WTC11 (cell line): ENCODE data around the gene ZNF20.

Source experiments
- CBFB ChIP-seq: sonication (generic); formaldehyde crosslinking; IDR thresholded peaks from 2 replicates; pipeline ENCODE4 v1.8.1; 2022; ENCODE audit warnings: mild to moderate bottlenecking, low read depth, missing genetic modification reagents
- ETV6 ChIP-seq: sonication (generic); formaldehyde crosslinking; IDR thresholded peaks from 2 replicates; pipeline ENCODE4 v1.8.1; 2022; ENCODE audit warnings: mild to moderate bottlenecking, missing genetic modification reagents
- FOXP1 ChIP-seq: sonication (generic); formaldehyde crosslinking; IDR thresholded peaks from 2 replicates; pipeline ENCODE4 v1.8.0; 2022; ENCODE audit warnings: missing genetic modification reagents, mild to moderate bottlenecking, moderate library complexity, borderline replicate concordance
- JUN ChIP-seq: sonication (generic); formaldehyde crosslinking; IDR thresholded peaks from 2 replicates; pipeline ENCODE4 v1.8.0; 2023; ENCODE audit warnings: mild to moderate bottlenecking, missing genetic modification reagents
- MYBL2 ChIP-seq: sonication (generic); formaldehyde crosslinking; IDR thresholded peaks from 2 replicates; pipeline ENCODE4 v1.8.1; 2023; ENCODE audit warnings: mild to moderate bottlenecking, moderate library complexity, missing genetic modification reagents
- SP1 ChIP-seq: sonication (generic); formaldehyde crosslinking; conservative IDR thresholded peaks from 2 replicates; pipeline ENCODE4 v1.8.1; 2022; ENCODE audit warnings: missing genetic modification reagents
- ZNF121 ChIP-seq: sonication (generic); formaldehyde crosslinking; IDR thresholded peaks from 2 replicates; pipeline ENCODE4 v1.8.0; 2023; ENCODE audit warnings: missing genetic modification reagents
- TF ChIP-seq, protein P1 (sequence below): fragments of 250-450 bp; sonication (Bioruptor Pico); IDR thresholded peaks from 2 replicates; pipeline ENCODE4 v1.9.0; 2021; ENCODE audit warnings: moderate library complexity, mild to moderate bottlenecking, inconsistent platforms, borderline replicate concordance
- TF ChIP-seq, protein P2 (sequence below): fragments of 200-600 bp; IDR thresholded peaks from 2 replicates; pipeline ENCODE4 v1.8.0; 2022; ENCODE audit warnings: antibody characterized with exemption
- TF ChIP-seq, protein P3 (sequence below): sonication (generic); formaldehyde crosslinking; IDR thresholded peaks from 2 replicates; pipeline ENCODE4 v1.8.0; 2022; ENCODE audit warnings: missing genetic modification reagents
- TF ChIP-seq, protein P4 (sequence below): sonication (generic); formaldehyde crosslinking; IDR thresholded peaks from 2 replicates; pipeline ENCODE4 v1.8.1; 2022; ENCODE audit warnings: low read depth, mild to moderate bottlenecking, moderate library complexity, missing genetic modification reagents, borderline replicate concordance
- TF ChIP-seq, protein P5 (sequence below): sonication (generic); formaldehyde crosslinking; IDR thresholded peaks from 2 replicates; pipeline ENCODE4 v1.8.1; 2022; ENCODE audit warnings: mild to moderate bottlenecking, moderate library complexity, missing genetic modification reagents
- TF ChIP-seq, protein P6 (sequence below): sonication (generic); formaldehyde crosslinking; IDR thresholded peaks from 2 replicates; pipeline ENCODE4 v1.8.1; 2023; ENCODE audit warnings: mild to moderate bottlenecking, missing genetic modification reagents, moderate library complexity
- TF ChIP-seq, protein P7 (sequence below): sonication (generic); formaldehyde crosslinking; IDR thresholded peaks from 2 replicates; pipeline ENCODE4 v1.8.1; 2022; ENCODE audit warnings: low read depth, missing genetic modification reagents, borderline replicate concordance

DNA sequence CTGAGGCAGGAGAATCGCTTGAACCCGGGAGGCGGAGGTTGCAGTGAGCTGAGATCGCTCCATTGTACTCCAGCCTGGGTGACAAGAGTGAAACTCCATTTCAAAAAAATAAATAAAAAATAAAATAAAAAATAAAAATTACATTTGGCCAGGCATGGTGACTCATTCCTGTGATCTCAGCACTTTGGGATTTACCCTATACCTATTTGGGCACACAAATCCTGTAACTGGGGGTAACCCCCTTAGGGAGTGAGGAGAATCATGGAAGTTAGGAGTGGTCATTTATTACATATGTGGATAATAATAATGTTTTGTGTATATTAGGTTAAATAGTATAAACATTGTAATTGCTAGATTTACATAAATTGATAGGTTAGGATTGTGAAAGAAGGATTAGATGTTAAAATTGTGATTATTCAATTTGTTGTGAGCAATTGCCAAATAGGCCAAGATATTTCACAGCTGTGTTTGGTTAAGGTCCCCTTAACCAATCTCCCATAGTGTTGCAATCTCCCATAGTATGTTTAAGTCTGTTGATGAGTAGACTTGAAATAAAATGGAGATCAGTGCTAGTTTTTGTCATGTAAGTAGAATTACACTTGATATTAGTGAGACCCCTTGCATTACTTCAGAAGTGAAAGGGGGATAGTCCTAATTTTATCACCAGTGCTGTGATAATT, 44.9 kb downstream of the ZNF20 start:
- TF ChIP-seq, protein P1, sequence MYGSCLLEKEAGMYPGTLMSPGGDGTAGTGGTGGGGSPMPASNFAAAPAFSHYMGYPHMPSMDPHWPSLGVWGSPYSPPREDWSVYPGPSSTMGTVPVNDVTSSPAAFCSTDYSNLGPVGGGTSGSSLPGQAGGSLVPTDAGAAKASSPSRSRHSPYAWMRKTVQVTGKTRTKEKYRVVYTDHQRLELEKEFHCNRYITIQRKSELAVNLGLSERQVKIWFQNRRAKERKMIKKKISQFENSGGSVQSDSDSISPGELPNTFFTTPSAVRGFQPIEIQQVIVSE, result no peak
- TF ChIP-seq, protein P2, sequence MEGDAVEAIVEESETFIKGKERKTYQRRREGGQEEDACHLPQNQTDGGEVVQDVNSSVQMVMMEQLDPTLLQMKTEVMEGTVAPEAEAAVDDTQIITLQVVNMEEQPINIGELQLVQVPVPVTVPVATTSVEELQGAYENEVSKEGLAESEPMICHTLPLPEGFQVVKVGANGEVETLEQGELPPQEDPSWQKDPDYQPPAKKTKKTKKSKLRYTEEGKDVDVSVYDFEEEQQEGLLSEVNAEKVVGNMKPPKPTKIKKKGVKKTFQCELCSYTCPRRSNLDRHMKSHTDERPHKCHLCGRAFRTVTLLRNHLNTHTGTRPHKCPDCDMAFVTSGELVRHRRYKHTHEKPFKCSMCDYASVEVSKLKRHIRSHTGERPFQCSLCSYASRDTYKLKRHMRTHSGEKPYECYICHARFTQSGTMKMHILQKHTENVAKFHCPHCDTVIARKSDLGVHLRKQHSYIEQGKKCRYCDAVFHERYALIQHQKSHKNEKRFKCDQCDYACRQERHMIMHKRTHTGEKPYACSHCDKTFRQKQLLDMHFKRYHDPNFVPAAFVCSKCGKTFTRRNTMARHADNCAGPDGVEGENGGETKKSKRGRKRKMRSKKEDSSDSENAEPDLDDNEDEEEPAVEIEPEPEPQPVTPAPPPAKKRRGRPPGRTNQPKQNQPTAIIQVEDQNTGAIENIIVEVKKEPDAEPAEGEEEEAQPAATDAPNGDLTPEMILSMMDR, result no peak
- TF ChIP-seq ETV6 (CRISPR knock-in tag), result no peak
- TF ChIP-seq, protein P3, sequence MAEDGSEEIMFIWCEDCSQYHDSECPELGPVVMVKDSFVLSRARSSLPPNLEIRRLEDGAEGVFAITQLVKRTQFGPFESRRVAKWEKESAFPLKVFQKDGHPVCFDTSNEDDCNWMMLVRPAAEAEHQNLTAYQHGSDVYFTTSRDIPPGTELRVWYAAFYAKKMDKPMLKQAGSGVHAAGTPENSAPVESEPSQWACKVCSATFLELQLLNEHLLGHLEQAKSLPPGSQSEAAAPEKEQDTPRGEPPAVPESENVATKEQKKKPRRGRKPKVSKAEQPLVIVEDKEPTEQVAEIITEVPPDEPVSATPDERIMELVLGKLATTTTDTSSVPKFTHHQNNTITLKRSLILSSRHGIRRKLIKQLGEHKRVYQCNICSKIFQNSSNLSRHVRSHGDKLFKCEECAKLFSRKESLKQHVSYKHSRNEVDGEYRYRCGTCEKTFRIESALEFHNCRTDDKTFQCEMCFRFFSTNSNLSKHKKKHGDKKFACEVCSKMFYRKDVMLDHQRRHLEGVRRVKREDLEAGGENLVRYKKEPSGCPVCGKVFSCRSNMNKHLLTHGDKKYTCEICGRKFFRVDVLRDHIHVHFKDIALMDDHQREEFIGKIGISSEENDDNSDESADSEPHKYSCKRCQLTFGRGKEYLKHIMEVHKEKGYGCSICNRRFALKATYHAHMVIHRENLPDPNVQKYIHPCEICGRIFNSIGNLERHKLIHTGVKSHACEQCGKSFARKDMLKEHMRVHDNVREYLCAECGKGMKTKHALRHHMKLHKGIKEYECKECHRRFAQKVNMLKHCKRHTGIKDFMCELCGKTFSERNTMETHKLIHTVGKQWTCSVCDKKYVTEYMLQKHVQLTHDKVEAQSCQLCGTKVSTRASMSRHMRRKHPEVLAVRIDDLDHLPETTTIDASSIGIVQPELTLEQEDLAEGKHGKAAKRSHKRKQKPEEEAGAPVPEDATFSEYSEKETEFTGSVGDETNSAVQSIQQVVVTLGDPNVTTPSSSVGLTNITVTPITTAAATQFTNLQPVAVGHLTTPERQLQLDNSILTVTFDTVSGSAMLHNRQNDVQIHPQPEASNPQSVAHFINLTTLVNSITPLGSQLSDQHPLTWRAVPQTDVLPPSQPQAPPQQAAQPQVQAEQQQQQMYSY, result no peak
- TF ChIP-seq, protein P4, sequence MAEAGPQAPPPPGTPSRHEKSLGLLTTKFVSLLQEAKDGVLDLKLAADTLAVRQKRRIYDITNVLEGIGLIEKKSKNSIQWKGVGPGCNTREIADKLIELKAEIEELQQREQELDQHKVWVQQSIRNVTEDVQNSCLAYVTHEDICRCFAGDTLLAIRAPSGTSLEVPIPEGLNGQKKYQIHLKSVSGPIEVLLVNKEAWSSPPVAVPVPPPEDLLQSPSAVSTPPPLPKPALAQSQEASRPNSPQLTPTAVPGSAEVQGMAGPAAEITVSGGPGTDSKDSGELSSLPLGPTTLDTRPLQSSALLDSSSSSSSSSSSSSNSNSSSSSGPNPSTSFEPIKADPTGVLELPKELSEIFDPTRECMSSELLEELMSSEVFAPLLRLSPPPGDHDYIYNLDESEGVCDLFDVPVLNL, result no peak
- TF ChIP-seq JUN, result no peak
- TF ChIP-seq MYBL2, result no peak
- TF ChIP-seq ZNF121 (CRISPR knock-in tag), result no peak
- no peak for TF ChIP-seq FOXP1
- TF ChIP-seq, protein P5, sequence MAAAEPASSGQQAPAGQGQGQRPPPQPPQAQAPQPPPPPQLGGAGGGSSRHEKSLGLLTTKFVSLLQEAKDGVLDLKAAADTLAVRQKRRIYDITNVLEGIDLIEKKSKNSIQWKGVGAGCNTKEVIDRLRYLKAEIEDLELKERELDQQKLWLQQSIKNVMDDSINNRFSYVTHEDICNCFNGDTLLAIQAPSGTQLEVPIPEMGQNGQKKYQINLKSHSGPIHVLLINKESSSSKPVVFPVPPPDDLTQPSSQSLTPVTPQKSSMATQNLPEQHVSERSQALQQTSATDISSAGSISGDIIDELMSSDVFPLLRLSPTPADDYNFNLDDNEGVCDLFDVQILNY (CRISPR knock-in tag), result no peak
- TF ChIP-seq, protein P6, sequence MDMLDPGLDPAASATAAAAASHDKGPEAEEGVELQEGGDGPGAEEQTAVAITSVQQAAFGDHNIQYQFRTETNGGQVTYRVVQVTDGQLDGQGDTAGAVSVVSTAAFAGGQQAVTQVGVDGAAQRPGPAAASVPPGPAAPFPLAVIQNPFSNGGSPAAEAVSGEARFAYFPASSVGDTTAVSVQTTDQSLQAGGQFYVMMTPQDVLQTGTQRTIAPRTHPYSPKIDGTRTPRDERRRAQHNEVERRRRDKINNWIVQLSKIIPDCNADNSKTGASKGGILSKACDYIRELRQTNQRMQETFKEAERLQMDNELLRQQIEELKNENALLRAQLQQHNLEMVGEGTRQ (CRISPR knock-in tag), result no peak
- no peak for TF ChIP-seq SP1 (CRISPR knock-in tag)
- TF ChIP-seq, protein P7, sequence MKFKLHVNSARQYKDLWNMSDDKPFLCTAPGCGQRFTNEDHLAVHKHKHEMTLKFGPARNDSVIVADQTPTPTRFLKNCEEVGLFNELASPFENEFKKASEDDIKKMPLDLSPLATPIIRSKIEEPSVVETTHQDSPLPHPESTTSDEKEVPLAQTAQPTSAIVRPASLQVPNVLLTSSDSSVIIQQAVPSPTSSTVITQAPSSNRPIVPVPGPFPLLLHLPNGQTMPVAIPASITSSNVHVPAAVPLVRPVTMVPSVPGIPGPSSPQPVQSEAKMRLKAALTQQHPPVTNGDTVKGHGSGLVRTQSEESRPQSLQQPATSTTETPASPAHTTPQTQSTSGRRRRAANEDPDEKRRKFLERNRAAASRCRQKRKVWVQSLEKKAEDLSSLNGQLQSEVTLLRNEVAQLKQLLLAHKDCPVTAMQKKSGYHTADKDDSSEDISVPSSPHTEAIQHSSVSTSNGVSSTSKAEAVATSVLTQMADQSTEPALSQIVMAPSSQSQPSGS (CRISPR knock-in tag), result no peak
- TF ChIP-seq CBFB (CRISPR knock-in tag), result no peak
